ENCODE measurements around the gene HDGFL1. TPM values are rescaled to one million over a fixed set of nuclear protein-coding genes. Genes with fewer than 3 reads are reported as not detected.

The HDGFL1 gene
- total and polyA plus RNA-seq, 2 experiments from 2014 or later: not detected

GRCh38 chr6:22593895-22594294 lies 24.5 kb downstream of the HDGFL1 start:
- Mint-ChIP-seq H3K27me3 (ENCODE audit: insufficient read depth, low read depth, poor library complexity) (no peaks in the 10 kb centered on the region), H3K4me3 (no peak overlapping the region), H3K27ac (no peak overlapping the region), H3K36me3 (ENCODE audit: low read depth) (no peaks in the 10 kb centered on the region), H3K4me1 (peaks cover 7% of the 10 kb centered on the region; the same call in 2 of the 3 replicates), H3K9me3 (no peaks in the 10 kb centered on the region; the same call in 2 of the 3 replicates)
- Histone ChIP-seq H3K79me2 (replicated peaks; ENCODE audit: insufficient read depth) (no peaks in the 10 kb centered on the region), H3K27ac (ENCODE audit: low read depth) (no peak overlapping the region), H4K20me1 (replicated peaks; ENCODE audit: insufficient read depth) (no peaks in the 10 kb centered on the region), H3K27me3 (ENCODE audit: insufficient read depth) (no peaks in the 10 kb centered on the region), H3K4me1 (ENCODE audit: insufficient read depth) (no peaks in the 10 kb centered on the region), H3K4me3 (no peak overlapping the region), H3K9me2 (ENCODE audit: insufficient read depth) (peaks cover 8% of the 10 kb centered on the region), H3F3A (replicated peaks; ENCODE audit: low read depth) (no peaks in the 10 kb centered on the region), H2AFZ (no peak overlapping the region), H3K4me2 (no peak overlapping the region), H3K36me3 (ENCODE audit: insufficient read depth) (no peaks in the 10 kb centered on the region)
- DNase-seq (ENCODE audit: low spot score) (no peak), ATAC-seq (no peak)
- TF ChIP-seq CTCF (conservative IDR thresholded peaks at IDR 0.05; ENCODE audit: low read depth in 2 of 2) (no peak), EZH2phosphoT487 (IDR thresholded peaks at IDR 0.05; ENCODE audit: unreplicated experiment) (no peak), ETS1 (IDR thresholded peaks at IDR 0.05) (no peak), JUNB (IDR thresholded peaks at IDR 0.05; ENCODE audit: unreplicated experiment) (no peak), ZNF331 (CRISPR knock-in tag; IDR thresholded peaks at IDR 0.05; ENCODE audit: low read depth) (no peak), EZH2 (IDR thresholded peaks at IDR 0.05; ENCODE audit: low read depth, unreplicated experiment) (no peak), NANOG (IDR thresholded peaks at IDR 0.05; ENCODE audit: borderline replicate concordance) (no peak), ZNF462 (CRISPR knock-in tag; IDR thresholded peaks at IDR 0.05) (no peak), POLR2AphosphoS5 (IDR thresholded peaks at IDR 0.05; ENCODE audit: low read depth) (no peak), STAT1 (IDR thresholded peaks at IDR 0.05; ENCODE audit: unreplicated experiment) (no peak), ZNF114 (CRISPR knock-in tag; IDR thresholded peaks at IDR 0.05) (no peak), CREB1 (CRISPR knock-in tag; IDR thresholded peaks at IDR 0.05; ENCODE audit: low read depth) (no peak), REST (IDR thresholded peaks at IDR 0.05; ENCODE audit: unreplicated experiment) (no peak)
